OCI-LY3 (cell line): ENCODE data around the gene CCIN.
"Not testable (repeated sequence)": the region's sequence is repeated elsewhere in the genome, so short reads cannot be mapped to it uniquely, and the experiment has no call there.

Source experiments
- H2AFZ ChIP-seq: fragments of 200-600, 300-600 bp; shearing (Covaris generic); 2 replicates; pipeline ENCODE4 v1.6.0; 2014; ENCODE audit warnings: antibody characterized with exemption, low read depth, low read length
- H3K27ac ChIP-seq: fragments of 200-600, 300-600 bp; sonication (generic); 2 replicates; pipeline ENCODE4 v1.5.1; 2014; ENCODE audit warnings: mild to moderate bottlenecking, low read length, moderate library complexity, mixed read lengths
- H3K27me3 ChIP-seq: fragments of 200-600, 300-600 bp; sonication (generic); 2 replicates; pipeline ENCODE4 v1.6.1; 2014; ENCODE audit warnings: low read depth, low read length, mixed read lengths
- H3K36me3 ChIP-seq: fragments of 200-600, 300-600 bp; sonication (generic); replicated peaks from 2 replicates; pipeline ENCODE3; 2014; ENCODE audit warnings: low read depth, low read length, mixed read lengths
- H3K4me1 ChIP-seq: fragments of 300-600, 200-600 bp; sonication (generic); 2 replicates; pipeline ENCODE4 v1.6.1; 2014; ENCODE audit warnings: low read length, mixed read lengths
- H3K4me2 ChIP-seq: fragments of 200-600, 300-600 bp; sonication (generic); 2 replicates; pipeline ENCODE4 v1.6.1; 2014; ENCODE audit warnings: low read length, mixed read lengths
- H3K4me3 ChIP-seq: fragments of 300-600, 200-600 bp; sonication (generic); 2 replicates; pipeline ENCODE4 v1.5.1; 2014; ENCODE audit warnings: antibody characterized with exemption, mild to moderate bottlenecking, low read length, moderate library complexity
- H3K79me2 ChIP-seq: fragments of 300-600, 200-600 bp; shearing (Covaris generic); 2 replicates; pipeline ENCODE4 v1.6.1; 2014; ENCODE audit warnings: mild to moderate bottlenecking, low read length, mixed read lengths
- H3K9ac ChIP-seq: fragments of 300-600, 200-600 bp; shearing (Covaris generic); 2 replicates; pipeline ENCODE4 v1.6.0; 2014; ENCODE audit warnings: mild to moderate bottlenecking, low read length, moderate library complexity
- H3K9me3 ChIP-seq: fragments of 200-600, 300-600 bp; shearing (Covaris generic); 2 replicates; pipeline ENCODE4 v1.6.1; 2014; ENCODE audit warnings: low read length, mixed read lengths; ENCODE audit not compliant: insufficient read depth
- H4K20me1 ChIP-seq: fragments of 200-600, 300-600 bp; sonication (generic); 2 replicates; pipeline ENCODE4 v1.6.1; 2016; ENCODE audit warnings: low read length, mixed read lengths; ENCODE audit not compliant: insufficient read depth
- CTCF ChIP-seq: fragments of 200-600, 300-600 bp; sonication (generic); IDR thresholded peaks from 2 replicates; pipeline ENCODE4 v1.5.1; 2014; ENCODE audit warnings: antibody characterized with exemption, low read length, low read depth
- EZH2phosphoT487 ChIP-seq: fragments of 200-600 bp; shearing (Covaris generic); IDR thresholded peaks from 2 replicates; pipeline ENCODE4 v1.6.1; 2018; ENCODE audit warnings: antibody characterized with exemption, mixed run types, low read depth

CCIN gene

GRCh38 chr9:36156116-36156515, 13.1 kb upstream of the CCIN start:
- no peak overlapping the region for H3K27ac ChIP-seq
- H4K20me1 ChIP-seq = no peaks in the 10 kb centered on the region
- H3K4me1 ChIP-seq = peaks cover 34% of the 10 kb centered on the region
- H3K36me3 ChIP-seq = no peaks in the 10 kb centered on the region
- H3K4me3 ChIP-seq = no peak overlapping the region
- H3K4me2 ChIP-seq = no peak overlapping the region
- H3K79me2 ChIP-seq = no peaks in the 10 kb centered on the region
- no peak overlapping the region for H2AFZ ChIP-seq
- no peak for TF ChIP-seq CTCF
- no peak for TF ChIP-seq EZH2phosphoT487
- H3K9me3 ChIP-seq = no peaks in the 10 kb centered on the region
- H3K9ac ChIP-seq = no peak overlapping the region
- no peaks in the 10 kb centered on the region for H3K27me3 ChIP-seq

DNA sequence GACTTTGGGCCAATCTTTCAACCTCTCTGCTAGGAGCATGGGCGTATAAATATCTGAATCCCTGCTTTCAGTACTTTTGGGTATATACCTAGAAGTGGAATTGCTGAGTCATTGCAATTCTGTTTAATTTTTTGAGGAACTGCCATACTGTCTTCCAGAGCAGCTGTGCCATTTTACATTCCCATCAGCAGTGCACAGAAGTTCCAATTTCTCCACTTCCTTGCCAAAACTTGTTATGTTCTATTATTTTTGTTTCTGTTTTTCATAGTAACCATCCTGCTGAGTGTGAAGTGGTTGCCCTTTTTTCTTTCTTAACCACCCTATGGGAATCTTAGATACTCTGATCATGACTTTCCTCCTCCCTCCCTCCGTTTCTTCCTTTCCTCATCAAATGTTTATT, 11.1 kb upstream of the CCIN start:
- no peak overlapping the region for H3K27ac ChIP-seq

GRCh38 chr9:36158917-36159316, 10.3 kb upstream of the CCIN start:
- Histone ChIP-seq H3K4me3 (no peak overlapping the region), H3K9me3 (no peaks in the 10 kb centered on the region), H3K27me3 (0 out of 2 replicates have a peak, but pooled peaks cover 4% of the 10 kb centered on the region), H3K27ac (no peak overlapping the region), H3K4me2 (no peak overlapping the region), H3K4me1 (peaks cover 8% of the 10 kb centered on the region), H3K9ac (no peak overlapping the region), H2AFZ (no peak overlapping the region), H3K36me3 (no peaks in the 10 kb centered on the region), H4K20me1 (no peaks in the 10 kb centered on the region), H3K79me2 (no peaks in the 10 kb centered on the region)
- TF ChIP-seq CTCF (no peak), EZH2phosphoT487 (no peak)

More for the DNA sequence above, 11.1 kb upstream of the CCIN start:
- H3K27me3 ChIP-seq = 0 out of 2 replicates have a peak, but pooled peaks cover 4% of the 10 kb centered on the region
- no peak overlapping the region for H3K4me2 ChIP-seq
- no peaks in the 10 kb centered on the region for H4K20me1 ChIP-seq
- H2AFZ ChIP-seq = no peak overlapping the region
- peaks cover 14% of the 10 kb centered on the region for H3K4me1 ChIP-seq
- H3K9ac ChIP-seq = no peak overlapping the region
- TF ChIP-seq CTCF (no peak), EZH2phosphoT487 (no peak)
- H3K79me2 ChIP-seq = no peaks in the 10 kb centered on the region
- no peaks in the 10 kb centered on the region for H3K9me3 ChIP-seq
- no peak overlapping the region for H3K4me3 ChIP-seq
- H3K36me3 ChIP-seq = no peaks in the 10 kb centered on the region

GRCh38 chr9:36159509-36159908, 9.7 kb upstream of the CCIN start:
- not testable (repeated sequence) for H4K20me1 ChIP-seq, H3K4me2 ChIP-seq, H3K9ac ChIP-seq, H3K9me3 ChIP-seq, H3K27ac ChIP-seq, H3K36me3 ChIP-seq, H3K4me3 ChIP-seq, H3K4me1 ChIP-seq, H3K79me2 ChIP-seq, H3K27me3 ChIP-seq, H2AFZ ChIP-seq

DNA sequence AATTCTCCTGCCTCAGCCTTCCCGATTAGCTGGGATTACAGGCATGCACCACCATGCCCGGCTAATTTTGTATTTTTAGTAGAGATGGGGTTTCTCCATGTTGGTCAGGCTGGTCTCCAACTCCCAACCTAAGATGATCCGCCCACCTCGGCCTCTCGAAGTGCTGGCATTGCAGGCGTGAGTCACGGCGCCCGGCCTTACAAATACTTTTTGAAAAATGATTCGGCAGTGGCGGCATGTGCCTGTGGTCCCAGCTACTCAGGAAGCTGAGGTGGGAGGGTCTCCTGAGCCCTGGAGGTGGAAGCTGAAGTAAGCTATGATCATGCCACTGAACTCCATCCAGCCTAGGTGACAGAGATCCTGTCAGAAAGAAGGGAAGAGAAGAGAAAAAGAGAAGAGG, 9.1 kb upstream of the CCIN start:
- H3K36me3 ChIP-seq, H3K9ac ChIP-seq, H4K20me1 ChIP-seq, H2AFZ ChIP-seq, H3K27ac ChIP-seq, H3K79me2 ChIP-seq, H3K9me3 ChIP-seq, H3K4me3 ChIP-seq, H3K4me1 ChIP-seq, H3K4me2 ChIP-seq: not testable (repeated sequence)
- peaks cover 12% of the 10 kb centered on the region for H3K27me3 ChIP-seq
